Duodenal mucosa (tissue), 2 donors: ENCODE measurements around the gene BTBD8.

ENCODE experiments used
- H3K27ac ChIP-seq: one replicate; pipeline ENCODE4 v1.7.0; 2013; ENCODE audit warnings: low read depth, low read length
- H3K27me3 ChIP-seq, 2 donors: one replicate each; pipeline ENCODE4 v1.7.0; 2013; ENCODE audit warnings: low read length in 2 of 2, control low read depth in 1 of 2; ENCODE audit not compliant: insufficient read depth in 2 of 2, control insufficient read depth in 1 of 2
- H3K36me3 ChIP-seq, 2 donors: one replicate each; pipeline ENCODE4 v1.7.0; 2013; ENCODE audit warnings: low read length in 2 of 2, control low read depth in 1 of 2; ENCODE audit not compliant: insufficient read depth in 2 of 2, control insufficient read depth in 1 of 2
- H3K4me1 ChIP-seq, 2 donors: one replicate each; pipeline ENCODE4 v1.7.0; 2013; ENCODE audit warnings: low read length in 2 of 2, control low read depth in 1 of 2; ENCODE audit not compliant: insufficient read depth in 2 of 2, control insufficient read depth in 1 of 2
- H3K4me3 ChIP-seq, 2 donors: one replicate each; pipeline ENCODE4 v1.7.0; 2013; ENCODE audit warnings: low read length in 2 of 2, low read depth in 1 of 2
- H3K9ac ChIP-seq, 2 donors: one replicate each; pipeline ENCODE4 v1.7.0; 2013; ENCODE audit warnings: low read length in 2 of 2, low read depth in 1 of 2
- H3K9me3 ChIP-seq, 2 donors: one replicate each; pipeline ENCODE4 v1.7.0; 2013; ENCODE audit warnings: low read length in 2 of 2, control low read depth in 1 of 2; ENCODE audit not compliant: control insufficient read depth in 1 of 2

Gene BTBD8

DNA sequence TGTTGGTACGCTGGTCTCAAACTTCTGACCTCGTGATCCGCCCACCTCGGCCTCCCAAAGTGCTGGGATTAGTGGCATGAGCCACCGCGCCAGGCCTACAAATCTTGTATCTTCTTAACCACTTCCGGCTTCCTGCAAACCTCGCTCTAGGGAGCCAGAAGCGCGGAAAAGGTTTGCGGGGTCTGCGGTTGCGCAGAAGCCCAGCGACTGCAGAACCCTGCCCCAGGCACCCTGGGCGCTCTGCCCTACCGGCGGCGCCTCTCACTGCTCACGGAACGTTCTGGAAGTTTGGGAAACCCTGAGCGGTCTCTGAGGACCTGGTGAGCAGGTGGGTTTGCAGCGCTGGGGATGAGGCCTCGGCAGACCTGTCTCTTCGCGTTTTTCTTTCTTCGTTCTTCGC is 137.6 kb downstream of the BTBD8 start, which contains the start of gene C1orf146:
Gene C1orf146, plus strand, starts transcription at position 195 of the 400 bp plus-strand sequence. CDS start 13,506 bp downstream, outside the sequence.
- Histone ChIP-seq H3K9me3 (no peaks in the 10 kb centered on the region), H3K27me3 (no peaks in the 10 kb centered on the region), H3K4me1 (no peaks in the 10 kb centered on the region), H3K4me3 (no peak within 1 kb of the TSS), H3K27ac (no peak within 1 kb of the TSS), H3K36me3 (no peaks in the 10 kb centered on the region), H3K9ac (no peak within 1 kb of the TSS)

DNA sequence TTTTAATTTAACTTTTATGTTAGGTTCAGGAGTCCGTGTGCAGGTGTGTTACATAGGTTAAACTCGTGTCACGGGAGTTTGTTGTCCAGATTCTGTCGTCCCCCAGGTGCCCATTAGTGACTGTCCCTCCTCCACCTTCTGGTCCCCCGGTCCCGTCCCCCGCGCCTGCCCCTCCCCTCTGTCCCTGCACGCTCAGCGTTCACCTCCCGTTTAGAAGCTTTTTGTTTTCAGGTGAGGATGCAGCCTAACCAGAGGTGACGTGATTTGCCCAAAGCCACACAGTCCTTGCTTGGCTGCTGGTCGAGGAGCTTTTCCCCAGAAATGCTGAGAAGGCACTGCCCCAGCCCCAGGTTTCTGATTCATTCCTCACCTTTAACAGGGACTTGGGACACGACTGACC is 138.4 kb downstream of the BTBD8 start:
- Histone ChIP-seq H3K27me3 (no peaks in the 10 kb centered on the region), H3K4me3 (no peak overlapping the region), H3K4me1 (no peaks in the 10 kb centered on the region), H3K27ac (no peak overlapping the region), H3K9ac (no peak overlapping the region), H3K9me3 (no peaks in the 10 kb centered on the region), H3K36me3 (no peaks in the 10 kb centered on the region)

DNA sequence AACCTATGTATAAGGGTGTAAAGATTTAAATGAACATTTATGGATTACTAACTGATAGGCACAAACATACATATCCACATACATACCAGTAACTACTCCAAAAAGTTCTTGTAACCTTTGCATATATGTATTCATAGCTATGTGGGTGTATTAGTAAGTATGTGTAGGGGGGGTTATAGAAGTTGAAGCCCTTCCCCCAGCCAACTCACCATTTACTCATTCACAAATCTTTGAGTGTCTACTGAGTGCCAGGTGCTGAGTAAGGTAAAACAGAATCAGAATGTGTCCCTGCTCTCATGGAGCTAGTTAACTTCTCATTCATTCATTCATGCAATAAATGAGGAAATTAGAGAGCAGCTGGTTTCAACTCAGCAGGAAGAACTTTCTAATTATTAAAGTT is 138.9 kb downstream of the BTBD8 start:
- H3K9ac ChIP-seq, result no peak overlapping the region
- no peaks in the 10 kb centered on the region for H3K27me3 ChIP-seq
- no peak overlapping the region for H3K27ac ChIP-seq

DNA sequence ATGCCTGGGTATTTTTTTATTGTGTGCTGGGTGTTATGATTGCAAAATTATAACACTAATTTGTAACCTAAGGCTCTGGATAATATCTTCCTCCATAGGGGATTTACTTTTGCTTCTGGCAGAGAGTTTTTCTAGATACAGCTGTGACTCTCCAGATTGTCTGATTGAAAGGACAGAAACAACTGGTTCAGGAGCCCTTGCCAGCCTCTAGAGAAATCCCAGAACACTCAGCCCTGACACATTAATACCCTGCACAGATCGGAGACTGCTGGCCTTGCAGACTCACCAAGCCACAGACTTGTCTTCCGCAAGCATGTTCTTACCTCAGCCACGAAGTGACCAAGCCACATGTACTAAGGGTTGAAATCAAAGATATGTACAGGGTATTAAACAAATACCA is 148.3 kb downstream of the BTBD8 start:
- H3K4me3 ChIP-seq, result no peak overlapping the region
- H3K9ac ChIP-seq, result no peak overlapping the region
- H3K4me1 ChIP-seq, result no peaks in the 10 kb centered on the region
- no peaks in the 10 kb centered on the region for H3K9me3 ChIP-seq
- no peaks in the 10 kb centered on the region for H3K27me3 ChIP-seq
- no peak overlapping the region for H3K27ac ChIP-seq
- H3K36me3 ChIP-seq, result no peaks in the 10 kb centered on the region

More for the DNA sequence above, 138.9 kb downstream of the BTBD8 start:
- Histone ChIP-seq H3K9me3 (no peaks in the 10 kb centered on the region), H3K36me3 (no peaks in the 10 kb centered on the region), H3K4me1 (no peaks in the 10 kb centered on the region), H3K4me3 (no peak overlapping the region)

DNA sequence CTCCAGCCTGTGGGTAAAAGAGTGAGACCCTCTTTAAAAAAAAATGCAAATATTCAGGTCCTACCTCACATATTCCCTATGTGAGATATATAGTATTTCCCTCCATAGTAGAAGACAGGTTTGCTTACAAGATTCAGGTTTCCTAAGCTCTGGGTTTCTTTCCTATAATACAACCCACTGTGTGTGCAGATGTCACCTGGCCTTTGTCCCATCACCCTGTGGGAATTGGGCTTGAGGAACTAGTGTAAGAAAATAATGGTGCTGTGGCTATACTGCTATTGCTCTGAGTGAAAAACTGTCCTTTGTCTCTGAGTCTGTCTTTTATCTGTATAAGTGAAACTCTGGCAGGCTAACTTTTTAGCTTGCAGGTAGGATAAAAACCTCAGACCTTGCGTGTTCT is 150.6 kb downstream of the BTBD8 start:
- Histone ChIP-seq H3K36me3 (no peaks in the 10 kb centered on the region), H3K27me3 (no peaks in the 10 kb centered on the region), H3K4me1 (no peaks in the 10 kb centered on the region), H3K27ac (no peak overlapping the region), H3K9me3 (no peaks in the 10 kb centered on the region), H3K9ac (no peak overlapping the region), H3K4me3 (no peak overlapping the region)
